Measurements from ENCODE around the gene AMBRA1.

DNA sequence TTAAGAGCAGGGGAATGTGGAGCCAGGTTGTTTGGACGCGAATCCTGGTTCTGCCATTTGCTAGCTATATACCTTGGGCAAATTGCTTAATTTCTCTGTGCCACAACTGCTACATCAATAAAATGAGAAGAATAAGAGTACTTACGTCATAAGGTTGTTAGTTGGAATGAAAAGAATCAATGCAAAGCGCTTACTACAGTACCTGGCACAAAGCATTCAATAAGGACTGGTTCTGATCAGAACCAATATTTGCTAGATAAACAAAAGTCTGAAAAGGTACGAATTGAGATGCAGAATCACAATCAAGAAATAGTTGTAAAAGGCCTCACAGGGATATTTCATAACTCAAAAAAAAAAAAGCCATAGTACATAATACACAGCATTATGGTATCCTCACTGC, 11.2 kb downstream of the AMBRA1 start:
- TF ChIP-seq, protein P1, sequence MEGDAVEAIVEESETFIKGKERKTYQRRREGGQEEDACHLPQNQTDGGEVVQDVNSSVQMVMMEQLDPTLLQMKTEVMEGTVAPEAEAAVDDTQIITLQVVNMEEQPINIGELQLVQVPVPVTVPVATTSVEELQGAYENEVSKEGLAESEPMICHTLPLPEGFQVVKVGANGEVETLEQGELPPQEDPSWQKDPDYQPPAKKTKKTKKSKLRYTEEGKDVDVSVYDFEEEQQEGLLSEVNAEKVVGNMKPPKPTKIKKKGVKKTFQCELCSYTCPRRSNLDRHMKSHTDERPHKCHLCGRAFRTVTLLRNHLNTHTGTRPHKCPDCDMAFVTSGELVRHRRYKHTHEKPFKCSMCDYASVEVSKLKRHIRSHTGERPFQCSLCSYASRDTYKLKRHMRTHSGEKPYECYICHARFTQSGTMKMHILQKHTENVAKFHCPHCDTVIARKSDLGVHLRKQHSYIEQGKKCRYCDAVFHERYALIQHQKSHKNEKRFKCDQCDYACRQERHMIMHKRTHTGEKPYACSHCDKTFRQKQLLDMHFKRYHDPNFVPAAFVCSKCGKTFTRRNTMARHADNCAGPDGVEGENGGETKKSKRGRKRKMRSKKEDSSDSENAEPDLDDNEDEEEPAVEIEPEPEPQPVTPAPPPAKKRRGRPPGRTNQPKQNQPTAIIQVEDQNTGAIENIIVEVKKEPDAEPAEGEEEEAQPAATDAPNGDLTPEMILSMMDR (IDR thresholded peaks at IDR 0.05) = no peak
- TF ChIP-seq POLR2A (IDR thresholded peaks at IDR 0.05) = no peak
